SU-DHL-6 (cell line): Measurements from ENCODE around the gene HOXA9.

Experiments used
- H2AFZ ChIP-seq: fragments of 200-600 bp; sonication (generic); 2 replicates; pipeline ENCODE4 v1.6.1; 2014; ENCODE audit warnings: low read depth, mild to moderate bottlenecking, moderate library complexity, mixed read lengths, antibody characterized with exemption, low read length; ENCODE audit not compliant: severe bottlenecking
- H3F3A ChIP-seq: fragments of 200-600 bp; shearing (Covaris generic); 2 replicates; pipeline ENCODE4 v1.6.0; 2016; ENCODE audit warnings: antibody characterized with exemption, mild to moderate bottlenecking; ENCODE audit not compliant: insufficient read depth
- H3K27ac ChIP-seq: fragments of 200-600 bp; sonication (generic); 2 replicates; pipeline ENCODE4 v1.5.1; 2016; ENCODE audit warnings: low read depth, mild to moderate bottlenecking, low read length, moderate library complexity, mixed read lengths
- H3K27me3 ChIP-seq: fragments of 200-600 bp; sonication (generic), shearing (Covaris generic); 2 replicates; pipeline ENCODE4 v1.6.0; 2014; ENCODE audit warnings: mild to moderate bottlenecking, low read length
- H3K36me3 ChIP-seq: fragments of 200-600 bp; sonication (generic); 2 replicates; pipeline ENCODE4 v1.6.1; 2014; ENCODE audit warnings: mild to moderate bottlenecking, low read length, mixed read lengths
- H3K4me2 ChIP-seq: fragments of 300-600, 200-600 bp; shearing (Covaris generic), sonication (generic); 2 replicates; pipeline ENCODE4 v1.6.0; 2014; ENCODE audit warnings: low read length, low read depth, mild to moderate bottlenecking; ENCODE audit not compliant: poor library complexity, severe bottlenecking
- H3K4me3 ChIP-seq: fragments of 200-600 bp; sonication (generic); 2 replicates; pipeline ENCODE4 v1.5.1; 2014; ENCODE audit warnings: antibody characterized with exemption, low read length, mild to moderate bottlenecking, mixed read lengths; ENCODE audit not compliant: insufficient read depth, poor library complexity, severe bottlenecking
- H3K79me2 ChIP-seq: fragments of 200-600 bp; sonication (generic); 2 replicates; pipeline ENCODE4 v1.6.1; 2014; ENCODE audit warnings: mild to moderate bottlenecking, low read length, moderate library complexity; ENCODE audit not compliant: insufficient read depth
- H3K9ac ChIP-seq: fragments of 200-600 bp; sonication (generic); 2 replicates; pipeline ENCODE4 v1.7.0; 2014; ENCODE audit warnings: mild to moderate bottlenecking, low read length
- H3K9me2 ChIP-seq: fragments of 200-600 bp; sonication (generic); replicated peaks from 2 replicates; pipeline ENCODE4 v1.6.1; 2014; ENCODE audit warnings: low read length; ENCODE audit not compliant: insufficient read depth
- H3K9me3 ChIP-seq: fragments of 200-600 bp; sonication (generic); 2 replicates; pipeline ENCODE4 v1.6.1; 2014; ENCODE audit warnings: low read length, mixed read lengths; ENCODE audit not compliant: insufficient read depth
- H4K20me1 ChIP-seq: fragments of 200-600 bp; sonication (generic); 2 replicates; pipeline ENCODE4 v1.6.1; 2014; ENCODE audit warnings: low read depth, mild to moderate bottlenecking, antibody characterized with exemption, low read length, moderate library complexity, mixed read lengths
- EZH2phosphoT487 ChIP-seq: fragments of 200-600 bp; sonication (generic), shearing (Covaris generic); conservative IDR thresholded peaks from 2 replicates; pipeline ENCODE4 v1.6.1; 2018; ENCODE audit warnings: mild to moderate bottlenecking, antibody characterized with exemption, low read length, moderate library complexity, mixed read lengths
- TF ChIP-seq, protein P1 (sequence below): fragments of 200-600 bp; sonication (generic); IDR thresholded peaks from one replicate; pipeline ENCODE4 v1.5.1; 2017; ENCODE audit warnings: antibody characterized with exemption, mild to moderate bottlenecking, low read length, moderate library complexity; ENCODE audit not compliant: insufficient read depth, poor library complexity, severe bottlenecking

Gene HOXA9

DNA sequence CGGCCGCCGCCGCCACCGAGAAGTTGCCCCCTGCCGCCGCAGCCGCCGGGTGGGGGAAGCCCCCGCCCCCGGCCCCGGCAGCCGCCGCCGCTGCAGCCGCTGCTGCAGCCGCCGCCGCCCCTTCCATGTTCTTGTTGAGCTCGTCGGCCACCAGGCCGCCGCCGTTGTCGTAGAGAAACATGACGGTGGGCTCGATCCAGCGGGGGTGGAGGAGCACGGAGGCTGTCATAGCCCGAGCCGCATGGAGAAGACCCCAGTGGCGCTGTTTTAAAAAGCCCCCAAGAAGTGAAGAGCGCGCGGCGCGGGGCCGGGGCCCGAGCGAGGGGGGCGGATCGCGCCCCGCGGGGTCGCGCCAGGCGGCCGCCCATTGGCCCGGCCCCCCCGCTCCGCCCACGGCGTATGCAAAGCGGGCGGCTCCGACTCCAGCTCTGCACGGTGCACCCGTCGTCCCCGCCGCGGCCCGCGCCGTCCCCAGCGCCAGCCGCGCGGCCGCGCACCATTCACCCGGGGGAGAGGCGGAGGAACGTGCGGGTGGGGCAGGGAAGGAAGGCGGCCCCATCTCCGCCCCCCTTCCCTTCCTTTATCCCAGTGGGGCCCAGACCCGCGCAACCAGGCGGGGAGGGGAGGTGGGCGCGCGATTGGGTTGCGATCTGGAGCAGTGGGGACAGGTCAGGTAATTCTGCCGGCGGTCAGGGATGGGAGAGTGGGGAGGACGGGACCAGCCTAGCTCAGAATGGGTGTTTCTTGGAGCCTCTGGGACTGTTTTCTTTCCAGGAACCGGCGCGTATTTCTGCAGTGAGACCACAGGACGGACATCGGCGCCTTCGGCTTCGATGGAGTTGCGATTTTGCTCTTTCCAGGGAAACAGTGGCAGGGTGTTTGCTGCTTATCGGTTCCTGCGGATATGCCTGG, 34.8 kb upstream of the HOXA9 start, which contains the start of gene HOXA13:
Gene HOXA13 (minus strand): TSS at position 243 of the 912 bp plus-strand sequence. CDS start 14 bp downstream, at position 229.
- peak within 1 kb of the TSS; percentile 63 for H3K4me2 ChIP-seq
- no peaks in the 10 kb centered on the region for H3K9me3 ChIP-seq
- no peaks in the 10 kb centered on the region for H4K20me1 ChIP-seq
- no peaks in the 10 kb centered on the region for H3K27me3 ChIP-seq
- TF ChIP-seq, protein P1, sequence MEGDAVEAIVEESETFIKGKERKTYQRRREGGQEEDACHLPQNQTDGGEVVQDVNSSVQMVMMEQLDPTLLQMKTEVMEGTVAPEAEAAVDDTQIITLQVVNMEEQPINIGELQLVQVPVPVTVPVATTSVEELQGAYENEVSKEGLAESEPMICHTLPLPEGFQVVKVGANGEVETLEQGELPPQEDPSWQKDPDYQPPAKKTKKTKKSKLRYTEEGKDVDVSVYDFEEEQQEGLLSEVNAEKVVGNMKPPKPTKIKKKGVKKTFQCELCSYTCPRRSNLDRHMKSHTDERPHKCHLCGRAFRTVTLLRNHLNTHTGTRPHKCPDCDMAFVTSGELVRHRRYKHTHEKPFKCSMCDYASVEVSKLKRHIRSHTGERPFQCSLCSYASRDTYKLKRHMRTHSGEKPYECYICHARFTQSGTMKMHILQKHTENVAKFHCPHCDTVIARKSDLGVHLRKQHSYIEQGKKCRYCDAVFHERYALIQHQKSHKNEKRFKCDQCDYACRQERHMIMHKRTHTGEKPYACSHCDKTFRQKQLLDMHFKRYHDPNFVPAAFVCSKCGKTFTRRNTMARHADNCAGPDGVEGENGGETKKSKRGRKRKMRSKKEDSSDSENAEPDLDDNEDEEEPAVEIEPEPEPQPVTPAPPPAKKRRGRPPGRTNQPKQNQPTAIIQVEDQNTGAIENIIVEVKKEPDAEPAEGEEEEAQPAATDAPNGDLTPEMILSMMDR = no peak
- TF ChIP-seq EZH2phosphoT487 = no peak
- peak within 1 kb of the TSS; percentile 48 for H3K9ac ChIP-seq
- H3F3A ChIP-seq = no peaks in the 10 kb centered on the region
- no peaks in the 10 kb centered on the region for H3K9me2 ChIP-seq
- H3K36me3 ChIP-seq = no peaks in the 10 kb centered on the region
- H2AFZ ChIP-seq = peak within 1 kb of the TSS; percentile 76
- H3K27ac ChIP-seq = no peak within 1 kb of the TSS
- H3K79me2 ChIP-seq = no peaks in the 10 kb centered on the region
- H3K4me3 ChIP-seq = peak within 1 kb of the TSS; percentile 61

DNA sequence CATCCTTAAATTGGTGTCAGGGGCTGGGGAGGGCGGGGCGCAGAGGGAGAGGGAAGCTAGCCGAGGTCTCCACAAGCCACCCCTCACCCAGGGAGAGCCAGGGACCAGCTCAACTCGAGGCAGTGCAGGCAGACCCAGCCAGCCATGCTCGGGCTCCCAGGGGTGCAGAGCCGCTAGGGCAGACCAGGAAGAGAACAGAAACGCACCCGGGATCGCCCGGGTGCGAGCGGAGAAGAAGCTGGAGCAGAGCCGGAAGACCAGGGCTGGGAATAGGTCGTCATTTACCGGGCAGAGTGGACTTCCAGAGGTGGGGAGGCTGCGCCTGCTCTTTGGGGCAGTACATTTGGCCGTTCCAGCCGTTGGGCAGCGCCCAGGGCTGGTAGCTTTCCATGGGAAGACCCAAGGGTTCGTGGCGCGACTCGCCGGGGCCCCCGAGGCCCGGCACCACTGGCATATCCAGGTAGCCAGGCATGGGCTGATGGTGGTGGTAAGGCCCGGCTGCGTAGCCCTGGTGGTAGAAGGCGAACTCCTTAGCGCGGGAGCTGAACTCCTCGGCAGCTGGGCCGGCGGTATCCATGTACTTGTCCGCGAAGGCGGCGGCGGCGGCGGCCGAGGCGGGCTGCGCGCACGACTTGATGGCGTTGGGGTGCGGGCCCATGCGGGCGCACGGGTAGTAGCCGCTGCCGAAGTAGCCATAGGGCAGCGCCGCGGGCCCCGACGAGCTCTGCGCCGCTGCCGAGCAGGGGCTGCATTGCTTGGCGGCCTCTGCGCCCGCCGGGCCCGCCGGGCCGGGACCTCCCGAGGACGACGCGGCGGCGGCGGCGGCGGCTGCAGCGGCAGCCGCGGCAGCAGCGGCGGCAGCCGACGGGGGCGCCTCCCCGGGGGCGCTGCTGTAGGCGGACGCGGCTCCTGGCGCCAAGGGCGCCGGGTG, 33.8 kb upstream of the HOXA9 start:
- no peak overlapping the region for H2AFZ ChIP-seq
- no peaks in the 10 kb centered on the region for H3K9me2 ChIP-seq
- no peak overlapping the region for H3K4me2 ChIP-seq
- no peaks in the 10 kb centered on the region for H3F3A ChIP-seq
- H3K27ac ChIP-seq = no peak overlapping the region
- H3K36me3 ChIP-seq = no peaks in the 10 kb centered on the region
- H3K9me3 ChIP-seq = no peaks in the 10 kb centered on the region
- TF ChIP-seq, protein P1 = no peak
- TF ChIP-seq EZH2phosphoT487 = no peak
- H3K27me3 ChIP-seq = no peaks in the 10 kb centered on the region
- H3K4me3 ChIP-seq = peak overlapping the region; percentile 61
- H3K9ac ChIP-seq = no peak overlapping the region
- H4K20me1 ChIP-seq = no peaks in the 10 kb centered on the region
- H3K79me2 ChIP-seq = no peaks in the 10 kb centered on the region

DNA sequence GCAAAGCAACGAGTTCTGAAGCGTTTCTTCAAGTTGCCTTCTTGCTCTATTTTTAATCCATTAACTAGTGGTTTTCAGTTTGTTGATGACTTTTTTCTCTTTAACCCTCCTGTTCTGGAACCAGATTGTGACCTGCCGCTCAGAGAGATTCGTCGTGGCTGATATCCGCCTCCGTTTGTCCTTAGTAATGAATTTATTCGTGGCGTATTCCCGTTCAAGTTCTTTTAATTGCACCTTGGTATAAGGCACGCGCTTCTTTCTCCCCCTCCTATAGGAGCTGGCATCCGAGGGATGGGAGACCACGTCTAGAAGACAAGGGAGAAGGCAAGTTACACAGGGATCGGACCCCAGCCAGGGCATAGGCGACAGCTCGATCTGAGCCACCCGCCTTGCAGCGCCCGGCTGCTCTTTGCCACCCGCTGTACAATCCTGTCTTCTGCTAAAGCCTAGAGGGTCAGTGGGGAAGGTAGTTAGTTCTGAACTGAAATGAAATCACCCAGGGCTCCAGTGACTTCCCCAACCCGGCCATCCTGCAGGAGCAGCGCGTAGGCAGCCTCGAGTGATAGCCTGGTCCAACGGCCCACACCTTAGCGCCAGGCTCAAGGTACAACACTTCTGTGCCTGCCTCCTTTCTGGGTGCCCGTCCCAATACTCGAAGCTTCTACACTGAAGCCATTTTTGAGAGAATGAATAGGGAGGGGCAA, 33.0 kb upstream of the HOXA9 start:
- Histone ChIP-seq H2AFZ (no peak overlapping the region), H3K9me2 (no peaks in the 10 kb centered on the region), H3K36me3 (no peaks in the 10 kb centered on the region), H4K20me1 (no peaks in the 10 kb centered on the region), H3K27ac (no peak overlapping the region), H3K27me3 (no peaks in the 10 kb centered on the region), H3K79me2 (no peaks in the 10 kb centered on the region), H3K4me2 (no peak overlapping the region), H3F3A (no peaks in the 10 kb centered on the region), H3K9ac (no peak overlapping the region), H3K4me3 (no peak overlapping the region), H3K9me3 (no peaks in the 10 kb centered on the region)
- TF ChIP-seq, protein P1 = no peak
- no peak for TF ChIP-seq EZH2phosphoT487
